ENCODE results near the gene NRG2.

NRG2 gene

DNA sequence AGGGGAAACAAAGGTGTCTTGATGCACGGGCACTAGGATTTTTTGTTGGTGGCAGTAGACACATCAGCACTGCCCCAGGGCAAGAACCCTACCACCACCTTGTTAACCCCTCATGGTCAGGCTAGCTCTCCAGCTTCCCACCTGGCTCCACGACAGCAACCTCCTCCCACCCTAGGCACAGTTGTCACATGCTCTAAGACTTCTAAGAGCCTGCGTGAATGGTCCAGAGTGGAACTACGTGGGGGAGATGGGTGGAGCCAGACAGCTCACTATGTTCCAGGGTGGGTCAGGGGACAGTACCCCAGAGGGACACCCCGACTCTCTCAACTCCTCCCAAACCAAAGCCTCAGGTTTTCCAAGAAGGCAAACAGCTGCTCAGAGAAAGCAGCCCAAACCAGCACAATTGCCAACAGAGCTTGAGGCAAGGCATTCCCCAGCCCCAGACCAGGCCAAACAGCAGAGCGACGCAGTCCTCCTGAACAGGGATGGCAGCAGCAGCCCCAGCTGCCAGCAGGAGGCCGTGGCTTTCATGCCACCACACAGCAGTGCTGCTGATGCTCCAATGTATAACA is 78.0 kb downstream of the NRG2 start:
- DNase-seq: no peak

DNA sequence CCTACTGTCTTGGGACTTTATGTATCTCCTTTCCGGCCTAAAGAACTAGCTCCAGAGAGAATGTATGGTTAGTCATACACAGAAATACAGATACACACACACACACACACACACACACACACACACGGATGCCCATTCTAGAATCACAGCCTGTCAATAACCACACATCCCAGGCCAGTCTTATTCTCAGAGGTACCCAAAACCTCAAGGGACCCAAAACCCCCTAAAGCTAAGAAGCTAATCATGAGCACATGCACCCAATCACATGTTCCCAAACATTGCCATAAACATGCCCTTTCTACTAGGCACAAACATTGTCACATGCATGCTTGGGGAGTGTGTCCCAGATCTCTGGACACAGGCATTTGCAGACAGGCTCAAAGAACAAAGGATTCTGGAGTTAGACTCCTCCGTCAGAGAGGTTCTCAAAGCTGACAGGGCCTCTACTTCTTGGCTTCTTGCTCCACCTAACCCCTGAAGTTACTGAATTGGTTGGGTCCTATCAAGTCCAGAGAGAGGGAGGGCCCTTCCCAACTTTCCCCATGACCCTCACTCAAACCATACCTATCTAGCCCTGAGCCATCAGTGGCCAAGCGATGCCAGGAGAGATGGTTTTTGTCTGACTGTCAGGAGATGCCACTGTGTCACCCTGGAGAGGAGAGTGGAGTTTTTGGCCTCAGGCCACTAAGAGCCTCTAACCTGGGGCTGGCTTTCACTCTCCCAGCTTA is 78.7 kb downstream of the NRG2 start:
- DNase-seq: no peak

DNA sequence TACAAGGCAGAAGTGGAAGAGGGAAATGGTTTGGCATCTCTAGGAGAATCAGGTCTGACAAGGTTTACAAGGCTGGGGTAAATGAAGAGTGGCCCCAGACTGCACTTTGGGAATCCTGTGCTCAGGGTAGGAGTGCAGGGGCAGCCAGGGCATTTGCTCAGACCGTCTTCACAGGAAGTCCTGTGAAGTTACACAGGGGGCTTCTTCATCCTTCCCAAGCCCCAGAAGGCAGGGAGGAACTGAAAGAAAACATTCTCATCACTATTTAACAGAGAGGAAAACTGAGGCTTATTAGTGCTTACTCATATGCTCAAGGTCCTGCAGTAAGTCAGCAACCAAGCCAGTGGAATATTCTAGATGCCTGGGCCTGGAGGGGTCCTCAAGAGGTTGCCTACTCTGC is 80.7 kb downstream of the NRG2 start:
- DNase-seq: no peak

DNA sequence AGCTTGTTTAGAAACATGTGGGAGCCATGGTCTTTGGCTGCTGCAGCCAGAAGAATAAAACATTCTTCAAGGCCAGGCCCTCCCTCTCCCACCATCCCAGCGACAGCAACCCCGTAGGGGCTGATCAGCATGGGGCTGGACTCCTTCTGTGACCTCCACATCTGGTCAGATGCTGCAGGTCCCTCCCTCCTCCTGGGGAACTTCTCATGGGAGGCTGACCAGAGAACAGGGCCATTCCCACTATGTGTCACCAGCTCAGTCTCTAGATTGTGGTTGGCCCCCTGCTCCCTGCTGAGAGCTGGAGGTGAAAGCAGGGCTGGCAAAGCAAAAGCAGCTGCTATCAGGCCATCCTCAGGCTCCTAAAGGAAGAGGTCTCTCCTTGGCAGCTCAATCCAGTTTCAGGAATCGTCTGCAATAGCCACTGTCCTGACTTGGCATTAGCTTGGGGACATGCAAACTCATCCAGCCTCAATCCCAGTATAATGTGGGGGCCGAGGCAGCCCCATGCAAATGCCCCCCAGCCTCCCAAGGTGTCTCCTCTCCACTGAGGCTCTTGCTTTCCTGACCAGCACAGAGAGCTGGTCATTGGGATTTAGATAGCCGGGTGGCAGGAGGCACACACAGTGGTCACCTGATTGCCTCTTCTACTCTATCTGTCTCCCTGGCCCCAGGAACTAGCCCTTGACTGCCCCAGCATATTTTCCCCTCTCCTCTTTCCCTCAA is 81.5 kb downstream of the NRG2 start:
- no peak for DNase-seq

DNA sequence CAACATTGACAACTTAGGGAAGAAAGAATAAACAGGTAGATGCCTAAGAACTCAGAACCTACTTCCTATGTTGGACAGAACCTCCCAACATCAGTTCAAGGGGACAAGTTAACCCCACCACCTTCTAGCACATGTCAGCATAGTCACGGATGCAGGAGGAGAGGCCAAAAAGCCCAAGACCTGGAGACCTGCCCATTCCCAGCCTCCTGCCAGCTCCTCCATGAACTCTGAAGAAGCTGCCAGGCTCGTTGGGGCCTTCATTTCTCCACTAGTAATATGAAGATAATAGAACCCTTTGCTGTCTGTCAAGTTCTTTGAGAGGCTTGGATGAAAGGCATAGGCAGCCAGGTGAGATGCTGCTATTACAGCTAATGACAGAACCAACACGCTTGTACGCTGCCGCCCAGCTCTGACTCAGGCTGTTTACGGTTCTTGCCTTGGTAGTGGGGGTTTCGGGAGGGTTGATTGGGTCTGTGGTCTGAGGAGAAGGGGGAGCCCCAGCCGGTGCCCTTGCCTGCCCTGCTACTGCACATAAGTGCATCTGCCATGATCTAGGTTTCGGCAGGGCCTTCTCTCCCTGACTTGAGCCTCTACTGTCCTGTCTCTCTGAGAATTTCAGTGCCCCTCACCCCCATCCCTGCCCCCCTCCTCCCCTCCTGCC is 82.2 kb downstream of the NRG2 start:
- DNase-seq: no peak

DNA sequence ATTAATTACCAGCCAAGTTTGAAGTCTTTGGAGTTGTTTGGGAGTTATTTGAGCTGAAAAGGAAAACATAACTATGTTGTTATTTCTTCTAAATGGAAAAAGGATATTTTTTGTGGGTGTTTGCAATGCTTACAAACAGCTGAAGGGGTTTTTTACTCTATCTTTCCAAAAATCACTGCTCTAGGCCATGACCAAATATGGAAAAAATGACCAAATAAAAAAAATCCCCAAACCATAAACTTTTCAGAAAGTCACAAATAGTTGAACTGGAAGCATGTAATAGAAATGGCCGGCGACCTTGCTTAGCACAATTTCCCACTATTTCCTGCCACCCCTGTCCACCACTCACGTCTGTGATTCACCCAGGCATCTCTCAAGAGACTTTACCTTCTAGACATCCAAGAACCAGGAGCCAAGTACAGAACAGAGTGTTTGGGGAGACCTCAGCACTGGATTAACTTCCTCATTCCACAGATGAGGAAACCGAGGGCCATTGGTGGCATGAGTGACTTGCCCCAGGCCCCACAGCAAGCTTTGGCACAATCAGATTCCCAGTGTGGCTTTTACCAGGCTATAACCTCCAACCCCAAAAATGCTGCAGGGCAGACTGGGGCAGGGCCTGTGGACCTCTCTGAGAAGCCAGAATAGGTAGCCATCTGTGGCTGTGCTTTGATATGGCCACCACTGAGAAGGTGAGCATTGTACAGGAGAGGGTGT is 84.5 kb downstream of the NRG2 start:
- DNase-seq: no peak

DNA sequence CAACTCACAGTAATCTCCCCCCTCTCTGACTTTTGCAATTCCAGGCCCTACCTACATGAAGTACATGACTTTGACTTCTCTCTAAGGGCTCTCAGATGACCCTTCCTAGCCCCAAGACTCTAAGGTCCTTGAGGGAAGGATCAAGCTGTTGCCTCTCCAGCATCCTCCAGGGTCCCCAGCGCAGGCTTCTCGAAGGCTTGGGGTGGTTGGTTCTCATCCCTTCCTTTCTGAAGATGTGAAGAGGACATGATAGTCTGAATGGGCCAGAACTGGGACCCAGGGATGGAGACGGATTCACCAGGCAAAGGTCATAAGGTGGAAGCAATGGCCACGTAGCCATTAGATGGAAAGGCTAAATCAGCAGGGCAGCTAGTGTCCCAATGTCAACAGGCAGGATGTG is 86.8 kb downstream of the NRG2 start:
- no peak for DNase-seq

DNA sequence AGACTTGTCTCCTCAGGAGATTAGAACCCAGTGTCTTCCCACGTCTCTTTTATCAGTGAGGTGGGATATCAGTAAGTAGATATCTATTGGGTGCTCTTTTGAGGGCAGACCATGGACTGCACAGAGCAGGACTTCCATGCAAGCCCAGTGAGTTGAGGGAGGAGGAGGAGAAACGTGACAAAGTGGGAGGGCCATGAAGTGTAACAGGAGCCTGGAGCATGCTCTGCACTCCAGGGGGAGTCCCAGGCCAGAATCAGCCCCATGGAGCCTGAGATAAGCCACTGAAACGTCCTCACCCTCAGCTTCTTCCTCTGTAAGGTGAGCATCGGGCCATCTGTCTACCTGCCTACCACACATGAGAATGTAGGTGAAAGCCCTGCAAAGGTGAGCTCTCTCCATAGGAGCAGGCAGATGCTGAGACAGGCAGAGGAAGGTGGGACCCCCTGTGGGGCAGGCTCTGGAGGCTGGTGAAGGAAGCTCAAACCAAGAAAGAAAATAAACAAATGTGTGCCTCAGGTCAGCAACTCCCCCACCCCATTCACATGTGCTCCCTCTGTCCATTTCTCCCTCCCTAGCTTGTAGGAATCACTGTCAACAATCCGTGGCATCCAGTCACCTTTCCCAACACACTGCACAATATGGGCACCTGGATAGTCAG is 87.4 kb downstream of the NRG2 start:
- no peak for DNase-seq

DNA sequence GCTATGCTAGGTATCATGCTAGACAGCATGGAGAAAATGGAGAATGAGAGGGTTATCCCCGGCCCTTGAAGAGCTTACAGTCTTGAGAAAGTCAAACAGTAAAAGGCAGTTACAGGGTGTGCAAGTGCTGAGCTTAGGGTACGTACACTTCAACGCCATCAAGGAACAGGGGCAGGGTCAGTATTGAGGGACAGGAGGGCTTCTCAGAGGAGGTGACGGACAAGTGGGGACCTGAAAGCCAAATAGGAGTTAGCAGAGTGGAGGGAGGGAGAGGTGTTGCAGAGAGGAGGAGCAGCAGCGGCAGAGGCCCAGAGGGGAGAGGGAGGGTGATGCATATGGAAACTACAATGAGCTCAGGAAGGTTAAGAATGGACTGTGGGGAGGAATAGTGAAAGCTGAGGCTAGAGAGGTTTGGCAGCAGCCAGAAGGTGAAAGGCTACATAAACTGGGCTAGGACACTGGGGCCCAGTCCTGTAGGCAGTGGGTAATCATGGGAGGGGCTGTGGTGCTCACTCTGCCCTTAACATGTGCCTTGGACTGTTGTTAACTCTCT is 88.0 kb downstream of the NRG2 start:
- no peak for DNase-seq

DNA sequence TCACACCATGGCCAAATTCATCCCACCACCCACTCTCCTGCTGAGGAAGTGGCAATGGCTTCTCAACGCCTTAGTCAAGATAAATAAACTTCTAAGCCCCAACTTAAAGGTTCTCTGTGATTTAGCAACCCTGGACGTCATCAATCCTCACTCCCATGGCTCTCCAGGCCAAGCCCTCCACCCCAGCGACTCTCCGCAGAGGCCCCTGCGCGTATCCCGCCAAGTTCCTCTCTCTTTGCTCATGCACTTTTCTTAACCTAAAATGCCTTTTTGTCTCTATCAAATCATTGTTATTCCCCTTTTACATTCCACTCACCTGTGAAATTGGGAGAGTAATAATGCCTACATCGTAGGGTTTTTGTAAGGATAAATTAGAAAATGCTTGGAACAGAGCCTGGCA is 88.6 kb downstream of the NRG2 start:
- DNase-seq: no peak

DNA sequence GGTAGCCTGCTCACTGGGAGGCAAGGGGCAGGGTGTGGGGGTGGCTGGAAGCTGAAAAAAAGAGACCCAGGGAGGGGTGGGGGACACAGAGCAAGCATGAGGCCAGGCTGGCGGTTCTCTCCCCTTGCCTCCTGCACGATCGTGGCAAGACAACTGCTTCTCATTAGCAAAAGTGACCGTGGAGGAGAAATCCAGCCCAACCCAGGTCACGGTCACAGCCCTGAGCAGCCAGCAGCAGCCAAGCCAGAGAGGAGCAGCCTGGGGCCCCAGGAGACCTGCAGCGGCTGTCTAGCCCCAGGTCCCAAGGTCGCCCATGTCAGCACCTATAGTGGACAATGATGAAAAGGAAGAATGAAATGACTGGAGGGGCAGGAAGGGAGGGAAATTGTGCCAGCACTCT is 89.1 kb downstream of the NRG2 start:
- DNase-seq: no peak

DNA sequence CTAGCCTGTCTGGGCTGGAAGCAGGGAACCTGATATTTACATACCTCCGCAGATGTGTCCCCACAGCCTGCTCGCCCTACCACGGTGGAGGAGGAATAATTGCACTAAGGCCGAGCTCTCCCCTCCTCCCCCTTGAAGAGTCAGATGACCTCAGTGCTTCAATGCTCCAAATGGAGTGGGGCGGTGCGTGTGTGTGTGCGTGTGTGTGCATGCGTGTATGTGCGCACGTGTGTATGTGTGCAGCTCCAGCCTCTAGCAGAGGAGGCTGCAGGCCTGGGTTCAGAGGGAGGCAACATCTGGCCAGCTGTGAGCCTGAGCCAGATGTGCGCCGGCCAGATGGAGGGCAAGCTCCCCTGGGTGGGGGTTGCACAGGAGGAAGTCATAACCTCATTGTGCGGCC is 90.5 kb downstream of the NRG2 start:
- no peak for DNase-seq

DNA sequence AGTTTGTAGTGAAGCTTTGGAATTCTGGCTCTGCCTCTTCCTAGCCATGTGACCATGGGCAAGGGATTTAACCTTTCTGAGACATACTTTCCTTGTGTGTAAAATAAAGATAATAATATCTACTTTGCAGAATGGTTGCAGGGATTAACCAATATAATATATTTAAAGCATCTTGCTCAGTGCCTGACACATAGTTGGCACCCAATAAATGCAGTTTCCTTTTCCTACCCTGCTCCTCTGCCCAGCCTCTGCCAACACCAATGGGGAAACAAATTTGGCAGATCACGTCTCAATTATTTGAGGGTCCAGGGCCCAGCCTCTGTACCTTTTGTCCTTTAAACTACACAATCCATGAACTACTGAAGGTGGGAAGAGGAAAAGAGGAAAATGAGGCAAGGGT is 91.1 kb downstream of the NRG2 start:
- no peak for DNase-seq

DNA sequence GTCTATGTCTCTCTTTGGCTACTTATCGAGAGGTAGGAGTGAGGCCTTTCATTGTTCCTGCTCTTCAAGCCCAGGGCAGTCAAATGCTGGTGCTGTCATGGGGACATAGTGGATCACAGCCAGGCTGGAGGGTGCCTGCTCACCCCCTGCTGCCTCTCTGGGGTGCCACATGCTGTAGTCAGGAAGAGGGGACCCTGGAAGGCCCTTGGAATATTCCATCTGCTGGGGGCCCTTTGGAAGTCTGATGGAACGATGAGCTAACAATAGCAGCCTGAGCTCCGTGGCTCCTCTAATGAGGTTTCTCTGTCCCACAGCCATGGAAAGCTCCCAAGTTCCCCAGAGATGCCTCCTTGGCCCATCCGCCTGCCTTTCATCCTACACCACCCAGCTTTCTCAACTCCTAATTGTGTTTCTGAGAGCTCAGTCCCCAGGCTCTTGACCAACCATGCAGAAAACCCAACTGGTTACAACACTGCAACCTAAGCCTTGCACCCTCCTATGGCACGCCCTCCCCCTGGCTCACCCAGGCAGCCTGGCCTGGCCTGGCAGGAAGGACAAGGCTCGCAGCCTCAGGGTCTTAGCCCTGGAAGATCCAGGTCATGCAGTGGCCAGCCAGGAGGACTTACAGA is 91.7 kb downstream of the NRG2 start:
- no peak for DNase-seq

DNA sequence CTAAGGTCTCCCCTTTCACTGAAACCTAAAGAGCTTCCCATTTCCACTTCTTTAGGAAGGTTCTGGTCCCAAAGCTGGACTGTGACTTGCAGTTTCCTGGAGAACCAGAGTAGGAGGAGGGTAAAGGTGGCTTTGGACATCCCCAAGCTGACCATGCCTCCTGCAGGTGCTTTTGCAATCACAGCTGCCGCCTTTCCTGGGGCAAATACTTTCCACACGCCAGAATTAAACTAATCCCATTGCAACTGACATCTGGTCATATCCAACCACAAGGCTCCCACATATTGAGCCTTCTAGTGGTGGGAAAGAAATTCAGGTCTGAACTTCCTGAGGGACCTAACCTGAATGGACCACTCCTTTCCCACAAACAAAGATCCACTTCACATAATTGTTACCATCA is 92.7 kb downstream of the NRG2 start:
- DNase-seq: no peak

DNA sequence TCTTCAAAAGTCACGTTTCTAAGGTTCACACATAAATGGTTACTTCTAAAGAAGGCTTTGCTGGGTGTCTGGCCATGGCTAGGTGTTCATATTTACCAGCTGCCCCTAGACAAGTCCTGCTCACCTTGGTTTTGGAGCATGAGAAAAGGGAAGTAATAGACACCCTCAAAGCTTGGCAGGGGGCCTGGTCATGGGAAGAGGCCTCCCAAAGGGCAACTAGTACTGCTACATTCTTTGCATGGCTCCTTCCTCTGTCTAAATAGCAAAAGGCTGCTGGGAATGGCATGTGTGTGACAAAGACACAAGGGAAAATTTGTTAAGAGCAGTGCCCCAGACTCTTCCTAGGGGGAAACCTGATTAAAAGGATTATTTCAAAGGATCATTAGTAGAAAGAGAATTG is 93.4 kb downstream of the NRG2 start:
- no peak for DNase-seq

DNA sequence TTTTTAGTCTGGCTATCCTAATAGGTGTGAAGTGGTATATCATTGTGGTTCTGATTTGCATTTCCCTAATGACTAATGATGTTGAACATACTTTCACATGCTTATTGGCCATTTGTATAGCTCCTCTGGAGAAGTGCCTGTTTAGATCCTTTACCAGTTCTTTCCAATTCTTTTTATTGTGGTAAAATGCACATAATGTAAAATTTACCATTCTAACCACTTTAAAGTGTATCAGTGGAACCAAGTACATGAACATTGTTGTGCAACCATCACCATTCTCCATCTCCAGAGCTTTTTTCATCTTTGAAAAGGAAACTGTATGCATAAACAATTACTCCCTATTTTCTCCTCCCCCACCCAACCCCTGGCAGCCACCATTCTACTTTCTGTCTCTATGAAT is 95.4 kb downstream of the NRG2 start:
- DNase-seq: no peak

DNA sequence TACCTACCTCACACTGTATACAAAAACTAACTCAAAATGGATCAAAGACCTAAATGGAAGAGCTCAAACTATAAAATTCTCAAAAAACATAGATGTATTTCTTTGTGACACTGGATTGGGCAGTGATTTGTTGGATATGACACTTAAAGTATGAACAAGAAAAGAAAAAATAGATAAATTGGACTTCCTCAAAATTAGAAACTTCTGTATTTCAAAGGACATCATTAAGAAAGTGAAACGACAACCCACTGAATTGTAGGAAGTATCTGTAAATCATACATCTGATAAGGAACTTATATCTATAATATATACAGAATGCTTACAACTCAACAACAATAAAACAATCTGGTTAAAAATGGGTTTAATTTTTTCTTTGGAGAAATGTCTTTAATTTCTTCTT is 96.7 kb downstream of the NRG2 start:
- DNase-seq: no peak

DNA sequence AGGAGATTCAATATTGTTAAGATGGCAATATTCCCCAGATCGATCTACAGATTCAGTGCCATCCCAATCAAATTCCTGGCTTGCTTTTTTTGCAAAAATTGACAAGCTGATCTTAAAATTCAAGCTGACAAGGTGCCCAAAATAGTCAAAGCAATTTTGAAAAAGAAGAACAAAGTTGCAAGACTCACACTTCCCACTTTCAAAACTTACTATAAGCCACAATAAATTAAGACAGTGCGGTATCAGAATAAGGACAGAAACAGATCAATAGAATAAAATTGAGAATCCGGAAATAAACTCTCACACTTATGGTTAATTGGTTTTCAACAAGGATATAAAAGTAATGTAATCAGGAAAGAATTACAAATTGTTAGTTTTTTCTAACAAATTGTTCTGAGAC is 97.1 kb downstream of the NRG2 start:
- no peak for DNase-seq

DNA sequence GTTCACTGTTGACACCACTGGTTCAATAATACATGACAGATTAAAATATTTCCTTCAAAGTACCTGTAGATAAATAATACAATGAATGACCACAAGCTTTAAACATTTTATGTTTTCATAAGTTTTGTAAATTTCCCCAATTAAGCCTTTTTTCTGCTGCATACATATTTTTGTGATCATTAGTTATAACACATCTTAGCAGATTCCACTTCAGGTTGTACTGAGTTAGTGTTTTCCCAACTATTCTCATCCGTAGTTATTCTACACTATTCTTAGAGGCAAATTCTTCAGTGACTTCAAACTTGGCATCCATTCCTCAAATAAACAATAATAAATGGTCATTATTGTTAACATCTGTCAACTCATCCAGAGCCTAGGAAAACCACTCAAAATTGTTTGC is 100.9 kb downstream of the NRG2 start:
- DNase-seq: no peak

DNA sequence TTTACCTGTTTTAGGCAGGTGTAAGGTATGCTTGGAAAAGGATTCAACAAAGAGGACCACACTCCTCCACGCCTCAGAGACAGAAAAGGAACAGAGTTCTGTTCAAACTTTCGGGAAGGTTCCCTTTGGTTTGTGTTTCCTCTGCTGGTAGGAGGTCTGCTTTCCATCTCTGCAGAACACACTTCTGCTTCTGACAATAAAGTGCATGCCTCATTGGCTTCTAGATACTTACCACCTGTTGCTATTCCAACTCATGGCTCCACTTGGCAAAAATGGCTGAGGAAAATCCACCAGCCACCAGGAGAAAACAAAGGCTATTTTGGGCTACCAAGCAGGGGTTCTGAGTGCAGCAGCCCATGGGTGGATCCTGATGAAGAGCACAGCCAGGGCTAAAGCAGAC is 112.7 kb downstream of the NRG2 start:
- no peak for DNase-seq
